ENCODE data around the gene NPTX2. TPM values are rescaled to one million over a fixed set of nuclear protein-coding genes. Genes with fewer than 3 reads are reported as not detected.

The NPTX2 gene
- total RNA-seq, 2 donors from 2014 or later = 5.2 to 144 TPM

- no peaks in the 10 kb centered on the region for H3K27me3 ChIP-seq (replicated peaks; ENCODE audit: insufficient read depth)
- WGBS = 97% methylated on average over 4 of the region's 4 CpGs
- H3K36me3 ChIP-seq = no peaks in the 10 kb centered on the region
- no peaks in the 10 kb centered on the region for H3K9me3 ChIP-seq
- no peak for TF ChIP-seq POLR2AphosphoS5 (IDR thresholded peaks at IDR 0.05)
- TF ChIP-seq CTCF (IDR thresholded peaks at IDR 0.05) = no peak
- no peak for TF ChIP-seq POLR2A (IDR thresholded peaks at IDR 0.05)
- DNase-seq (ENCODE audit: low spot score) = no peak
- no peak overlapping the region for H3K27ac ChIP-seq
- H3K4me3 ChIP-seq = no peak overlapping the region
- no peaks in the 10 kb centered on the region for H3K4me1 ChIP-seq (replicated peaks)
- intact Hi-C loops (cut with DNase I) = no loop called here
Observed at GRCh38 chr7:98662289-98662688, 45.2 kb downstream of the NPTX2 start.

- Histone ChIP-seq H3K4me1 (replicated peaks) (no peaks in the 10 kb centered on the region), H3K4me3 (no peak overlapping the region), H3K27ac (no peak overlapping the region), H3K36me3 (no peaks in the 10 kb centered on the region), H3K9me3 (no peaks in the 10 kb centered on the region), H3K27me3 (replicated peaks; ENCODE audit: insufficient read depth) (no peaks in the 10 kb centered on the region)
- TF ChIP-seq POLR2AphosphoS5 (IDR thresholded peaks at IDR 0.05) (no peak), CTCF (IDR thresholded peaks at IDR 0.05) (no peak), POLR2A (IDR thresholded peaks at IDR 0.05) (no peak)
- no peak for DNase-seq (ENCODE audit: low spot score)
- intact Hi-C loops (cut with DNase I) = no loop called here
- WGBS = 90% methylated on average over 6 of the region's 6 CpGs
Observed at GRCh38 chr7:98664882-98665281, 47.8 kb downstream of the NPTX2 start.

GRCh38 chr7:98668255-98668654, 51.2 kb downstream of the NPTX2 start:
- Histone ChIP-seq H3K4me1 (replicated peaks) (no peaks in the 10 kb centered on the region), H3K27me3 (replicated peaks; ENCODE audit: insufficient read depth) (no peaks in the 10 kb centered on the region), H3K4me3 (no peak overlapping the region), H3K27ac (no peak overlapping the region), H3K9me3 (no peaks in the 10 kb centered on the region), H3K36me3 (no peaks in the 10 kb centered on the region)
- DNase-seq (ENCODE audit: low spot score) = no peak
- no peak for TF ChIP-seq POLR2A (IDR thresholded peaks at IDR 0.05)
- no peak for TF ChIP-seq CTCF (IDR thresholded peaks at IDR 0.05)
- no peak for TF ChIP-seq POLR2AphosphoS5 (IDR thresholded peaks at IDR 0.05)
- intact Hi-C loops (cut with DNase I) = no loop called here
- 61% methylated on average over 11 of the region's 11 CpGs for WGBS

GRCh38 chr7:98669329-98670000, 52.4 kb downstream of the NPTX2 start:
- WGBS = 25% methylated on average over 9 of the region's 9 CpGs
- H3K36me3 ChIP-seq = no peaks in the 10 kb centered on the region
- no peak overlapping the region for H3K4me3 ChIP-seq
- DNase-seq (ENCODE audit: low spot score) = no peak
- TF ChIP-seq POLR2A (IDR thresholded peaks at IDR 0.05) (no peak), POLR2AphosphoS5 (IDR thresholded peaks at IDR 0.05) (no peak), CTCF (IDR thresholded peaks at IDR 0.05) (no peak)
- no peaks in the 10 kb centered on the region for H3K27me3 ChIP-seq (replicated peaks; ENCODE audit: insufficient read depth)
- H3K9me3 ChIP-seq = no peaks in the 10 kb centered on the region
- no peaks in the 10 kb centered on the region for H3K4me1 ChIP-seq (replicated peaks)
- no peak overlapping the region for H3K27ac ChIP-seq
- intact Hi-C loops (cut with DNase I) = no loop called here

GRCh38 chr7:98670186-98670585, 53.1 kb downstream of the NPTX2 start:
- WGBS = 87% methylated on average over 8 of the region's 8 CpGs

More at GRCh38 chr7:98670186-98670585, 53.1 kb downstream of the NPTX2 start:
- no peaks in the 10 kb centered on the region for H3K4me1 ChIP-seq (replicated peaks)
- intact Hi-C loops (cut with DNase I) = no loop called here
- TF ChIP-seq POLR2A (IDR thresholded peaks at IDR 0.05) (no peak), CTCF (IDR thresholded peaks at IDR 0.05) (no peak), POLR2AphosphoS5 (IDR thresholded peaks at IDR 0.05) (no peak)
- H3K36me3 ChIP-seq = no peaks in the 10 kb centered on the region
- no peak for DNase-seq (ENCODE audit: low spot score)
- H3K4me3 ChIP-seq = no peak overlapping the region
- no peak overlapping the region for H3K27ac ChIP-seq
- no peaks in the 10 kb centered on the region for H3K9me3 ChIP-seq
- H3K27me3 ChIP-seq (replicated peaks; ENCODE audit: insufficient read depth) = no peaks in the 10 kb centered on the region
